OCI-LY3 (cell line): ENCODE results near the gene NECAB3.

Experiments used
- H2AFZ ChIP-seq: fragments of 200-600, 300-600 bp; shearing (Covaris generic); 2 replicates; pipeline ENCODE4 v1.6.0; 2014; ENCODE audit warnings: antibody characterized with exemption, low read depth, low read length
- H3K27ac ChIP-seq: fragments of 200-600, 300-600 bp; sonication (generic); 2 replicates; pipeline ENCODE4 v1.5.1; 2014; ENCODE audit warnings: mild to moderate bottlenecking, low read length, moderate library complexity, mixed read lengths
- H3K27me3 ChIP-seq: fragments of 200-600, 300-600 bp; sonication (generic); 2 replicates; pipeline ENCODE4 v1.6.1; 2014; ENCODE audit warnings: low read depth, low read length, mixed read lengths
- H3K36me3 ChIP-seq: fragments of 200-600, 300-600 bp; sonication (generic); replicated peaks from 2 replicates; pipeline ENCODE3; 2014; ENCODE audit warnings: low read depth, low read length, mixed read lengths
- H3K4me1 ChIP-seq: fragments of 300-600, 200-600 bp; sonication (generic); 2 replicates; pipeline ENCODE4 v1.6.1; 2014; ENCODE audit warnings: low read length, mixed read lengths
- H3K4me2 ChIP-seq: fragments of 200-600, 300-600 bp; sonication (generic); 2 replicates; pipeline ENCODE4 v1.6.1; 2014; ENCODE audit warnings: low read length, mixed read lengths
- H3K4me3 ChIP-seq: fragments of 300-600, 200-600 bp; sonication (generic); 2 replicates; pipeline ENCODE4 v1.5.1; 2014; ENCODE audit warnings: antibody characterized with exemption, mild to moderate bottlenecking, low read length, moderate library complexity
- H3K79me2 ChIP-seq: fragments of 300-600, 200-600 bp; shearing (Covaris generic); 2 replicates; pipeline ENCODE4 v1.6.1; 2014; ENCODE audit warnings: mild to moderate bottlenecking, low read length, mixed read lengths
- H3K9ac ChIP-seq: fragments of 300-600, 200-600 bp; shearing (Covaris generic); 2 replicates; pipeline ENCODE4 v1.6.0; 2014; ENCODE audit warnings: mild to moderate bottlenecking, low read length, moderate library complexity
- H3K9me3 ChIP-seq: fragments of 200-600, 300-600 bp; shearing (Covaris generic); 2 replicates; pipeline ENCODE4 v1.6.1; 2014; ENCODE audit warnings: low read length, mixed read lengths; ENCODE audit not compliant: insufficient read depth
- H4K20me1 ChIP-seq: fragments of 200-600, 300-600 bp; sonication (generic); 2 replicates; pipeline ENCODE4 v1.6.1; 2016; ENCODE audit warnings: low read length, mixed read lengths; ENCODE audit not compliant: insufficient read depth
- EZH2phosphoT487 ChIP-seq: fragments of 200-600 bp; shearing (Covaris generic); IDR thresholded peaks from 2 replicates; pipeline ENCODE4 v1.6.1; 2018; ENCODE audit warnings: antibody characterized with exemption, mixed run types, low read depth
- TF ChIP-seq, protein P1 (sequence below): fragments of 200-600, 300-600 bp; sonication (generic); IDR thresholded peaks from 2 replicates; pipeline ENCODE4 v1.5.1; 2014; ENCODE audit warnings: antibody characterized with exemption, low read length, low read depth

Gene NECAB3

DNA sequence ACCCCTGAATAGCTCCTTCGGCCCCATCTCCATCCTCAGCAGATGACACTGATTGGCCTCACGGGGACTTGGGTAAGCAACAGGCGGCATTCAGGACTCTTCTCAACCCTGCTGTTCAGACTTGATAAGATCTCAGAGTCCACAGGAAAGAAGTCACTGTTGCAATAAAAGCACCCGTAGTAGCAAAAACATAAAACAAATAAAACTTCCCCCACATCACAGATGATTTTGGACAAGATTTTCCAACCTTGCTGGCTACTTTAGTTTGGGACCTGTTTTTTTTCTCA, 29.2 kb downstream of the NECAB3 start:
- Histone ChIP-seq H3K4me1 (peaks cover 5% of the 10 kb centered on the region; the same call in 1 of the 2 replicates), H3K27ac (no peak overlapping the region), H2AFZ (no peak overlapping the region), H3K4me3 (no peak overlapping the region), H3K4me2 (no peak overlapping the region), H3K27me3 (no peaks in the 10 kb centered on the region), H4K20me1 (no peaks in the 10 kb centered on the region), H3K79me2 (no peaks in the 10 kb centered on the region), H3K9me3 (no peaks in the 10 kb centered on the region), H3K36me3 (peaks cover 23% of the 10 kb centered on the region), H3K9ac (no peak overlapping the region)
- TF ChIP-seq EZH2phosphoT487: no peak
- TF ChIP-seq, protein P1, sequence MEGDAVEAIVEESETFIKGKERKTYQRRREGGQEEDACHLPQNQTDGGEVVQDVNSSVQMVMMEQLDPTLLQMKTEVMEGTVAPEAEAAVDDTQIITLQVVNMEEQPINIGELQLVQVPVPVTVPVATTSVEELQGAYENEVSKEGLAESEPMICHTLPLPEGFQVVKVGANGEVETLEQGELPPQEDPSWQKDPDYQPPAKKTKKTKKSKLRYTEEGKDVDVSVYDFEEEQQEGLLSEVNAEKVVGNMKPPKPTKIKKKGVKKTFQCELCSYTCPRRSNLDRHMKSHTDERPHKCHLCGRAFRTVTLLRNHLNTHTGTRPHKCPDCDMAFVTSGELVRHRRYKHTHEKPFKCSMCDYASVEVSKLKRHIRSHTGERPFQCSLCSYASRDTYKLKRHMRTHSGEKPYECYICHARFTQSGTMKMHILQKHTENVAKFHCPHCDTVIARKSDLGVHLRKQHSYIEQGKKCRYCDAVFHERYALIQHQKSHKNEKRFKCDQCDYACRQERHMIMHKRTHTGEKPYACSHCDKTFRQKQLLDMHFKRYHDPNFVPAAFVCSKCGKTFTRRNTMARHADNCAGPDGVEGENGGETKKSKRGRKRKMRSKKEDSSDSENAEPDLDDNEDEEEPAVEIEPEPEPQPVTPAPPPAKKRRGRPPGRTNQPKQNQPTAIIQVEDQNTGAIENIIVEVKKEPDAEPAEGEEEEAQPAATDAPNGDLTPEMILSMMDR: no peak

DNA sequence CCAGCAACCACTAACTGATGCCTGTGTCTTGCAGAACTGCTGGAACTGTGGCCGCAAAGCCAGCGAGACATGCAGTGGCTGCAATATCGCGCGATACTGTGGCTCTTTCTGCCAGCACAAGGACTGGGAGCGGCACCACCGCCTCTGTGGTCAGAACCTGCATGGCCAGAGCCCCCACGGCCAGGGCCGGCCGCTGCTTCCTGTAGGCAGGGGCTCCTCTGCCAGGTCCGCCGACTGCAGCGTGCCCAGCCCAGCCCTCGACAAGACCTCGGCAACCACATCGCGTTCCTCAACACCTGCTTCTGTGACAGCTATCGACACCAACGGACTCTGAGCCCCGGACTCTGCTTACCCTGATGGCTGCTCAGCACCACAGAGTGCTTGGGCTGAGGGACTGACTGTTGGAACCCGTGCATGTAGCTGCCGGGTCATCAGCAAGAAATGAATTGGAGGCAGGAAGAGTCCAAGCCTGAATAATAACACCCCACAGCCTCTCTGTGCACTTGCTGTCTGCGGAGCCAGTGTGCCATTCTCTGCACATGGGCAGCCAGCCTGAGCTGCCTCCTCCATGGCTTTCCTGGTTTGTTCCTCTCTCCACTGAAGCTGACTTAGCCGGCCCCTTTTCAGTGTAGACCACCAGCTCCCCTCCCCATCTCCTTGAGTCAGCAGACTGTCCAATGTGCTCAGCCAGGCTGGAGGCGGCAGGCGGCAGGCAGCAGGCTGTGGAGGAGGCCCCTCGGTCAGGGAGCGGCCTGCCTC, 29.7 kb downstream of the NECAB3 start:
- Histone ChIP-seq H3K4me3 (no peak overlapping the region), H4K20me1 (no peaks in the 10 kb centered on the region), H3K4me2 (no peak overlapping the region), H3K9ac (no peak overlapping the region), H2AFZ (no peak overlapping the region), H3K36me3 (peaks cover 23% of the 10 kb centered on the region), H3K9me3 (no peaks in the 10 kb centered on the region), H3K27me3 (no peaks in the 10 kb centered on the region), H3K4me1 (peaks cover 5% of the 10 kb centered on the region; the same call in 1 of the 2 replicates), H3K27ac (no peak overlapping the region), H3K79me2 (no peaks in the 10 kb centered on the region)
- TF ChIP-seq, protein P1: no peak
- no peak for TF ChIP-seq EZH2phosphoT487

DNA sequence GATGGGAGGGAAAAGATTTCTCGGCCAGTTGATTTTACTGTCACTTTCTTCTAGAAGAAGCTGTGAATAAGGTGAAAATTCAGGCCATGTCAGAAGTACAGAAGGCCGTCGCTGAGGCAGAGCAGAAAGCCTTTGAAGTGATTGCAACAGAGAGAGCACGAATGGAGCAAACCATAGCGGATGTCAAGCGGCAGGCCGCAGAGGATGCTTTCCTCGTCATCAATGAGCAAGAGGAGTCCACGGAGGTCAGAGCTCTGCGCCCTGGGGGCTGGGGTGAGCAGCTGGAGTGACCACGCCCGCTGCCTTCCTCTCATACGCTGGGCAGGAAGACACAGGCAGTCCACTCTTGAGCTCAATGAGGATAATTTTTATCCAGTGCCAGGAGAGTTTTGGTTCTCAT, 33.9 kb downstream of the NECAB3 start:
- no peak overlapping the region for H3K4me3 ChIP-seq
- no peak overlapping the region for H3K4me2 ChIP-seq
- no peaks in the 10 kb centered on the region for H3K79me2 ChIP-seq
- no peak overlapping the region for H3K27ac ChIP-seq
- peaks cover 26% of the 10 kb centered on the region for H3K36me3 ChIP-seq
- no peaks in the 10 kb centered on the region for H4K20me1 ChIP-seq
- TF ChIP-seq, protein P1: no peak
- no peak for TF ChIP-seq EZH2phosphoT487
- H3K9me3 ChIP-seq: no peaks in the 10 kb centered on the region
- H2AFZ ChIP-seq: no peak overlapping the region
- no peaks in the 10 kb centered on the region for H3K27me3 ChIP-seq
- H3K4me1 ChIP-seq: no peaks in the 10 kb centered on the region
- no peak overlapping the region for H3K9ac ChIP-seq

DNA sequence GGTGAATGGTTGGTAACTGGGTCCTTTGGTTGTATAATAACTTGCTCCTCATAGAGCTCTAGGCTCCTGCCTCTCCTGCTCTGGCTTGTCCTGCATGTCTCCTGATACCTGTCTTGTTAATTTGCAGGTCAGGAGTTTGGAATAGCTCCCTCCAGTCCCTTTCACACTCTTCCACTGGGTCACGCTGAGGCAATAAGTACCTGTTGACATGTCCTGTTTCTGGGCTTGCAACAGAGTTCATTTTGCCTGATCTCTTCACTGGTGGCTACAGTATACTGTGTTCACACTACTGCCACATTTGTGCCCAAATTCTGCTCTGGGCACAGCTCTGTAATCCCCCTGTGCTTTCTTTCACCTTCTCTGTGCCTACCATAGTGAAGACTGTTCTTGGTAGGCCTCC, 37.5 kb downstream of the NECAB3 start:
- Histone ChIP-seq H3K36me3 (peaks cover 17% of the 10 kb centered on the region), H3K9me3 (no peaks in the 10 kb centered on the region), H3K4me1 (no peaks in the 10 kb centered on the region), H3K79me2 (no peaks in the 10 kb centered on the region), H3K4me3 (no peak overlapping the region), H3K27ac (no peak overlapping the region), H4K20me1 (no peaks in the 10 kb centered on the region), H3K4me2 (no peak overlapping the region), H2AFZ (no peak overlapping the region), H3K27me3 (no peaks in the 10 kb centered on the region), H3K9ac (no peak overlapping the region)
- no peak for TF ChIP-seq EZH2phosphoT487
- TF ChIP-seq, protein P1: no peak
